Stimulated activated CD4-positive, alpha-beta T cell treated with anti-CD3 and anti-CD28 coated beads, Interleukin-2, amount 100 ng/mL, for 4 hours (primary cell): ENCODE results near the gene TLR9.
A peak's percentile ranks its signal among the peaks of the same experiment; 100 is the strongest.

Experiments
- DNase-seq: peaks from one replicate; pipeline ENCODE4 v3.0.0-alpha.2; 2020; ENCODE audit warnings: low read depth

TLR9 gene

GRCh38 chr3:52217409-52217805 is 8.0 kb downstream of the TLR9 start:
- DNase-seq, result no peak

- peak; percentile 60 for DNase-seq
These were observed 8.6 kb downstream of the TLR9 start for GRCh38 chr3:52216585-52217408.

- no peak for DNase-seq
These were observed 10.1 kb downstream of the TLR9 start for GRCh38 chr3:52215351-52215750.

- no peak for DNase-seq
These were observed 11.5 kb downstream of the TLR9 start for GRCh38 chr3:52213901-52214300.

- no peak for DNase-seq
These were observed 12.4 kb downstream of the TLR9 start for GRCh38 chr3:52213005-52213404.

- DNase-seq, result no peak
These were observed 14.1 kb downstream of the TLR9 start for GRCh38 chr3:52211268-52211891.

GRCh38 chr3:52210550-52211046 is 14.8 kb downstream of the TLR9 start:
- no peak for DNase-seq

- DNase-seq, result no peak
These were observed 15.4 kb downstream of the TLR9 start for GRCh38 chr3:52210037-52210436.

GRCh38 chr3:52208556-52208955 is 16.9 kb downstream of the TLR9 start:
- DNase-seq, result no peak

GRCh38 chr3:52205727-52206372 is 19.6 kb downstream of the TLR9 start:
- DNase-seq, result no peak

- no peak for DNase-seq
These were observed 20.9 kb downstream of the TLR9 start for GRCh38 chr3:52204337-52205073.

GRCh38 chr3:52203701-52204100 is 21.7 kb downstream of the TLR9 start:
- no peak for DNase-seq

- DNase-seq, result no peak
These were observed 22.9 kb downstream of the TLR9 start for GRCh38 chr3:52202384-52203077.

GRCh38 chr3:52200981-52201679 is 24.3 kb downstream of the TLR9 start:
- DNase-seq, result no peak

- no peak for DNase-seq
These were observed 26.5 kb downstream of the TLR9 start for GRCh38 chr3:52198643-52199608.

- DNase-seq, result peak; percentile 91
These were observed 27.4 kb downstream of the TLR9 start, which contains the start of gene ALAS1 for GRCh38 chr3:52197842-52198625. TSS of gene ALAS1 (plus strand) at chr3:52198160. CDS start at chr3:52199242, 1,082 bp downstream.

GRCh38 chr3:52197499-52197841 is 28.0 kb downstream of the TLR9 start:
- DNase-seq, result no peak

- no peak for DNase-seq
These were observed 28.5 kb downstream of the TLR9 start for GRCh38 chr3:52196977-52197376.

- DNase-seq, result no peak
These were observed 29.6 kb downstream of the TLR9 start for GRCh38 chr3:52195823-52196331.
